GM18861 (cell line): ENCODE data around the gene UNC13B.

Source experiments
- ATAC-seq: cut with Tn5 transposase; IDR thresholded peaks from one replicate; pipeline ENCODE4 v1.9.1; 2021; ENCODE audit not compliant: unreplicated experiment

UNC13B gene

GRCh38 chr9:35272989-35273388 lies 111.2 kb downstream of the UNC13B start:
- ATAC-seq, result no peak

- no peak for ATAC-seq
Measured at GRCh38 chr9:35273591-35273990, 111.8 kb downstream of the UNC13B start.

GRCh38 chr9:35274993-35275392 lies 113.2 kb downstream of the UNC13B start:
- no peak for ATAC-seq

GRCh38 chr9:35277171-35277520 lies 115.3 kb downstream of the UNC13B start:
- no peak for ATAC-seq

GRCh38 chr9:35277628-35278359 lies 116.0 kb downstream of the UNC13B start:
- ATAC-seq, result no peak

GRCh38 chr9:35279946-35280345 lies 118.1 kb downstream of the UNC13B start:
- no peak for ATAC-seq

GRCh38 chr9:35280399-35280798 lies 118.6 kb downstream of the UNC13B start:
- ATAC-seq, result no peak

GRCh38 chr9:35285731-35286130 lies 123.9 kb downstream of the UNC13B start:
- no peak for ATAC-seq

- ATAC-seq, result no peak
Measured at GRCh38 chr9:35286381-35286780, 124.6 kb downstream of the UNC13B start.

GRCh38 chr9:35287987-35288632 lies 126.3 kb downstream of the UNC13B start:
- ATAC-seq, result no peak

GRCh38 chr9:35288778-35289177 lies 127.0 kb downstream of the UNC13B start:
- no peak for ATAC-seq

GRCh38 chr9:35293376-35293964 lies 131.7 kb downstream of the UNC13B start:
- ATAC-seq, result no peak

GRCh38 chr9:35294066-35294465 lies 132.3 kb downstream of the UNC13B start:
- ATAC-seq, result no peak

GRCh38 chr9:35294556-35294955 lies 132.7 kb downstream of the UNC13B start:
- no peak for ATAC-seq

- ATAC-seq, result no peak
Measured at GRCh38 chr9:35295369-35296036, 133.7 kb downstream of the UNC13B start.

GRCh38 chr9:35303567-35303966 lies 141.8 kb downstream of the UNC13B start:
- ATAC-seq, result no peak

GRCh38 chr9:35306283-35306682 lies 144.5 kb downstream of the UNC13B start:
- no peak for ATAC-seq

- no peak for ATAC-seq
Measured at GRCh38 chr9:35308316-35308715, 146.5 kb downstream of the UNC13B start.

GRCh38 chr9:35311891-35312639 lies 150.3 kb downstream of the UNC13B start:
- no peak for ATAC-seq

- ATAC-seq, result no peak
Measured at GRCh38 chr9:35313460-35313859, 151.7 kb downstream of the UNC13B start.

GRCh38 chr9:35313916-35314315 lies 152.1 kb downstream of the UNC13B start:
- ATAC-seq, result no peak
